IMR-90 (cell line): ENCODE data around the gene MYL10. TPM values are rescaled to one million over a fixed set of nuclear protein-coding genes. Genes with fewer than 3 reads are reported as not detected.

Experiments used
- ATAC-seq: fragments of 200-7000 bp; cut with Tn5 transposase; 2 replicates; pipeline ENCODE4 v1.9.1; 2020; ENCODE audit warnings: low read depth, mild to moderate bottlenecking, moderate library complexity
- BruUV-seq: library from RNA; stranded (reverse); fragments of 400-500 nt; replicated peaks from 2 replicates; lab custom pipeline; 2021; lab: Mats Ljungman, UMichigan
- CTCF ChIA-PET: fragments of 300-600 bp; formaldehyde crosslinking; extraction: SDS; loops from one replicate; lab custom pipeline; 2021; ENCODE audit warnings: antibody characterized with exemption; lab: Yijun Ruan, JAX
- POLR2A ChIA-PET: fragments of 300-600 bp; sonication (Branson Sonifier 250); formaldehyde crosslinking; loops from one replicate; lab custom pipeline; 2022; ENCODE audit warnings: antibody characterized with exemption; ENCODE audit not compliant: unreplicated experiment; lab: Charles Lee
- DNase-seq: peaks from one replicate; pipeline ENCODE4 v3.0.0; 2013
- H2AFZ ChIP-seq: replicated peaks from 2 replicates; pipeline ENCODE3; 2013; ENCODE audit warnings: low read length, mild to moderate bottlenecking; ENCODE audit not compliant: poor library complexity
- H2AK5ac ChIP-seq: 2 replicates; pipeline ENCODE4 v1.6.1; 2013; ENCODE audit warnings: low read depth, low read length, inconsistent platforms
- H2AK9ac ChIP-seq: replicated peaks from 2 replicates; pipeline ENCODE3; 2013; ENCODE audit warnings: mild to moderate bottlenecking, low read depth, low read length, moderate library complexity; ENCODE audit not compliant: poor library complexity
- H2BK120ac ChIP-seq: 2 replicates; pipeline ENCODE4 v1.6.1; 2013; ENCODE audit warnings: low read depth, low read length, inconsistent platforms
- H2BK15ac ChIP-seq: 3 replicates; pipeline ENCODE4 v1.6.1; 2013; ENCODE audit warnings: low read depth, low read length, inconsistent platforms
- H2BK20ac ChIP-seq: 2 replicates; pipeline ENCODE4 v1.6.1; 2013; ENCODE audit warnings: low read depth, mild to moderate bottlenecking, inconsistent platforms, low read length, moderate library complexity
- H2BK5ac ChIP-seq: 2 replicates; pipeline ENCODE4 v1.6.1; 2013; ENCODE audit warnings: mild to moderate bottlenecking, low read depth, low read length, inconsistent platforms; ENCODE audit not compliant: poor library complexity, severe bottlenecking
- H3K14ac ChIP-seq: replicated peaks from 2 replicates; pipeline ENCODE4 v1.6.1; 2013; ENCODE audit warnings: low read depth, low read length, inconsistent platforms
- H3K18ac ChIP-seq: 2 replicates; pipeline ENCODE4 v1.6.1; 2013; ENCODE audit warnings: low read depth, low read length, control low read depth
- H3K23ac ChIP-seq: 2 replicates; pipeline ENCODE4 v1.6.1; 2013; ENCODE audit warnings: low read depth, low read length, inconsistent platforms
- H3K27ac ChIP-seq: 2 replicates; pipeline ENCODE4 v1.5.1; 2013; ENCODE audit warnings: mild to moderate bottlenecking, control low read depth, low read length; ENCODE audit not compliant: insufficient read depth
- H3K27me3 ChIP-seq: 2 replicates; pipeline ENCODE4 v1.6.1; 2013; ENCODE audit warnings: low read length; ENCODE audit not compliant: control insufficient read depth, insufficient read depth
- H3K36me3 ChIP-seq: 2 replicates; pipeline ENCODE4 v1.6.1; 2013; ENCODE audit warnings: low read length, mixed read lengths; ENCODE audit not compliant: control insufficient read depth, insufficient read depth
- H3K4ac ChIP-seq: 2 replicates; pipeline ENCODE4 v1.6.1; 2013; ENCODE audit warnings: low read depth, low read length, inconsistent platforms
- H3K4me1 ChIP-seq: 2 replicates; pipeline ENCODE4 v1.6.1; 2013; ENCODE audit warnings: low read length, mixed read lengths; ENCODE audit not compliant: control insufficient read depth, insufficient read depth
- H3K4me2 ChIP-seq: 2 replicates; pipeline ENCODE4 v1.6.1; 2013; ENCODE audit warnings: low read depth, mild to moderate bottlenecking, control low read depth, low read length, moderate library complexity
- H3K4me3 ChIP-seq: 2 replicates; pipeline ENCODE4 v1.5.1; 2013; ENCODE audit warnings: low read depth, mild to moderate bottlenecking, control low read depth, low read length, moderate library complexity; ENCODE audit not compliant: insufficient read depth
- H3K56ac ChIP-seq: 2 replicates; pipeline ENCODE4 v1.6.1; 2013; ENCODE audit warnings: low read length, inconsistent platforms; ENCODE audit not compliant: insufficient read depth; ENCODE audit errors: extremely low read depth
- H3K79me1 ChIP-seq, 2 experiments: 2 replicates each; pipeline ENCODE4 v1.6.1; 2013; ENCODE audit warnings: low read length in 2 of 2, inconsistent platforms in 1 of 2, low read depth in 1 of 2
- H3K9ac ChIP-seq: 2 replicates; pipeline ENCODE4 v1.6.1; 2013; ENCODE audit warnings: low read depth, low read length, control low read depth
- H3K9me1 ChIP-seq: 2 replicates; pipeline ENCODE4 v1.6.1; 2013; ENCODE audit warnings: low read length, inconsistent platforms; ENCODE audit not compliant: insufficient read depth
- H3K9me3 ChIP-seq: 2 replicates; pipeline ENCODE4 v1.6.1; 2013; ENCODE audit warnings: low read length; ENCODE audit not compliant: control insufficient read depth, insufficient read depth
- H4K20me1 ChIP-seq: 2 replicates; pipeline ENCODE4 v1.6.1; 2013; ENCODE audit warnings: low read length, inconsistent platforms; ENCODE audit not compliant: insufficient read depth
- H4K5ac ChIP-seq: 2 replicates; pipeline ENCODE4 v1.6.1; 2013; ENCODE audit warnings: mild to moderate bottlenecking, low read depth, low read length, control low read depth
- H4K8ac ChIP-seq, 2 experiments: 2 replicates each; pipeline ENCODE4 v1.6.1; 2013; ENCODE audit warnings: low read depth in 2 of 2, low read length in 2 of 2, control low read depth in 1 of 2, inconsistent platforms in 1 of 2
- H4K91ac ChIP-seq: 2 replicates; pipeline ENCODE4 v1.6.1; 2013; ENCODE audit warnings: low read depth, low read length, inconsistent platforms; ENCODE audit not compliant: insufficient read depth
- FOS ChIP-seq: fragments of 150-350 bp; IDR thresholded peaks from 2 replicates; pipeline ENCODE4 v1.6.1; 2016; ENCODE audit warnings: low read depth, low read length
- MXI1 ChIP-seq: IDR thresholded peaks from 2 replicates; pipeline ENCODE4 v1.6.1; 2012; ENCODE audit warnings: low read depth, mild to moderate bottlenecking, low read length, moderate library complexity, borderline replicate concordance
- NFE2L2 ChIP-seq: fragments of 150-350 bp; IDR thresholded peaks from 2 replicates; pipeline ENCODE4 v1.6.1; 2016; ENCODE audit warnings: low read depth, mild to moderate bottlenecking, low read length
- RFX5 ChIP-seq: IDR thresholded peaks from 2 replicates; pipeline ENCODE4 v1.8.0; 2012; ENCODE audit warnings: low read depth, mild to moderate bottlenecking, low read length, moderate library complexity
- SMC3 ChIP-seq: fragments of 150-350 bp; IDR thresholded peaks from 2 replicates; pipeline ENCODE4 v1.6.1; 2016; ENCODE audit warnings: low read depth, mild to moderate bottlenecking, antibody characterized with exemption, low read length, moderate library complexity
- USF2 ChIP-seq: fragments of 150-350 bp; IDR thresholded peaks from 2 replicates; pipeline ENCODE4 v1.6.1; 2017; ENCODE audit warnings: mild to moderate bottlenecking, antibody characterized with exemption, low read length, low read depth
- WGBS, 2 experiments: methylation state at CpG; one replicate each; pipeline versions ENCODE4 v1.1.5 to v1.1.7; 2013; ENCODE audit warnings: missing lambda C conversion rate in 2 of 2; ENCODE audit not compliant: insufficient read length in 1 of 2; ENCODE audit errors: extremely low coverage in 2 of 2; 5-methylcytosine and 5-hydroxymethylcytosine counted together
- dilution Hi-C: fragments of 300-500 bp; cut with HindIII; formaldehyde crosslinking; loops from one replicate; pipeline ENCODE4 v1.14.3; 2018; ENCODE audit warnings: low sequenced_read_pairs; ENCODE audit not compliant: unreplicated experiment
- in situ Hi-C: fragments of 300-500 bp; cut with MboI; formaldehyde crosslinking; loops from 3 replicates; pipeline ENCODE4 v1.14.3; 2019; ENCODE audit warnings: low sequenced_read_pairs, inconsistent platforms, mixed read lengths
- intact Hi-C: fragments of 100-400 bp; cut with micrococcal nuclease; formaldehyde crosslinking; loops from 2 replicates; pipeline ENCODE4 v1.10.0; 2022
- polyA plus RNA-seq, 3 experiments: library from polyadenylated mRNA; depleted of rRNA; stranded (reverse); fragments of >200 nt; gene quantifications; 2 replicates each; pipeline ENCODE4 v1.2.3, GENCODE V29; 2012; ENCODE audit warnings: low replicate concordance in 1 of 3
- total RNA-seq: library from RNA; depleted of rRNA; stranded (reverse); fragments of >200 nt; gene quantifications from 2 replicates; pipeline ENCODE4 v1.2.3, GENCODE V29; 2012

MYL10 gene
- total and polyA plus RNA-seq, 2 of the 4 experiments (the other 2 are of a cell fraction), result not detected

- Histone ChIP-seq H2AFZ (no peak overlapping the region), H4K8ac (no peak overlapping the region), H2BK20ac (no peak overlapping the region), H3K4me3 (no peak overlapping the region), H3K9ac (no peak overlapping the region), H3K9me1 (no peaks in the 10 kb centered on the region), H3K56ac (no peak overlapping the region), H4K91ac (no peak overlapping the region), H4K20me1 (no peaks in the 10 kb centered on the region), H3K4ac (no peak overlapping the region), H4K5ac (no peak overlapping the region), H3K23ac (no peak overlapping the region), H3K18ac (no peak overlapping the region), H3K4me1 (no peaks in the 10 kb centered on the region), H3K14ac (no peak overlapping the region), H3K36me3 (no peaks in the 10 kb centered on the region), H3K27me3 (peaks cover 15% of the 10 kb centered on the region; the same call in 1 of the 2 replicates), H2AK5ac (no peak overlapping the region), H2BK120ac (no peak overlapping the region), H3K79me1 (no peaks in the 10 kb centered on the region), H2BK15ac (no peak overlapping the region), H3K9me3 (peaks cover 4% of the 10 kb centered on the region; the same call in 1 of the 2 replicates), H3K27ac (no peak overlapping the region), H3K4me2 (no peak overlapping the region), H2AK9ac (no peak overlapping the region), H2BK5ac (no peak overlapping the region)
- TF ChIP-seq MXI1, result no peak
- TF ChIP-seq FOS, result no peak
- no peak for TF ChIP-seq NFE2L2
- TF ChIP-seq SMC3, result no peak
- TF ChIP-seq RFX5, result no peak
- no peak for TF ChIP-seq USF2
- dilution Hi-C loops, result no loop called here
- intact Hi-C loops, result no loop called here
- in situ Hi-C loops, result no loop called here
- ATAC-seq (no peak), DNase-seq (no peak)
- ChIA-PET POLR2A (interaction anchor here (0.7 kb wide), 1 partner anchor 84 kb away, joined by 4 read pairs; no protein-coding TSS in a partner anchor), CTCF (no interaction called here)
- WGBS, 2 experiments, result 94% methylated on average over 2 of the region's 11 CpGs; no CpG with 5 or more reads in 1 of the 2 experiments
- no TSS peak for BruUV-seq
Measured at GRCh38 chr7:101634196-101634717, 5.2 kb upstream of the MYL10 start.
